AG20443 (cell line): ENCODE results near the gene MAPKAPK2.

ENCODE experiments used
- DNase-seq: peaks from one replicate; pipeline ENCODE4 v3.0.0; 2012; ENCODE audit warnings: low spot score, mixed read lengths

Gene MAPKAPK2

GRCh38 chr1:206722751-206723461 lies 38.2 kb downstream of the MAPKAPK2 start:
- DNase-seq, result no peak

GRCh38 chr1:206723462-206723804 lies 38.7 kb downstream of the MAPKAPK2 start:
- DNase-seq, result no peak

- peak; percentile 90 for DNase-seq
These were observed 39.2 kb downstream of the MAPKAPK2 start for GRCh38 chr1:206723805-206724472.

DNA sequence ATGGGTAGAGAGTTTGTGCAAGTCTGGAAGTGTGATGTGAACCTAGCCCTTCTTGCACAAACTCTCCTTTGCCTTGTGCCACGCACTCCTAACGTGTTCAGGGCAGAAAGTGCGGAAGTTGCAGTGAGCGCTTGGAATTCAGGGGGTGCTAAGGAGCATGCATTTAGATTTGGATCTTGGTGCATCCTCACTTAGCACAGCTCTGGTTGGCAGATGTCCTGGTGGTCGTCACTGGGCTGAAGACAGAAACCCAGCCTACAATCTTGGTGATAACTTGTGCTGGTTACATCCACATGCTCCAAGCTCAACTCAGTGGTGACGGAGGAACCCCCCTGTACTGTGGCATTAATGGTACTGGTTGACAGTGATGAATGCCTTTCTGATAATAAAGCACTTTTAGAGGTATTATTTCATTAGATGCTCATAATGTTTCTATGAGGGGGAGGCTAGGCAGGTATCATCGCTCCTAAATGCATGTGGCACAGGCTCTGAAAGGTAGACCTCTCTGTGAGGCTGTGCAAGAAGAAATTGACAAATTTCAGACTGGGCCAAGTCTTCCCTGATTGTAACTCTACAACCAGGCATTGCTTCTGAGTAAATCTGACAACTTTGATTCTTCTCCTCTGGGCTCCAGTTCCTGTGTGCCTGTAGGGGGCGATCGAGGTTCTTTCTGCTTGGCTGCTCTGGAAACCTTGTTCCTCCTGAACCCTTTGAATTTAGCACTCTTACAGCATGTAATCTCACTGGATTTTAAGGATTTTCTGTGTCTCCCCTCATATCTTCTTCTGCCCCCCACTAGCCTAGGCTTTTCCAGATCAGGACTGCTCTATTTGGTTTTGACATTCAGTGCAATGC lies 40.6 kb downstream of the MAPKAPK2 start:
- peak; percentile 61 for DNase-seq

GRCh38 chr1:206727981-206728696 lies 43.4 kb downstream of the MAPKAPK2 start:
- DNase-seq, result no peak

DNA sequence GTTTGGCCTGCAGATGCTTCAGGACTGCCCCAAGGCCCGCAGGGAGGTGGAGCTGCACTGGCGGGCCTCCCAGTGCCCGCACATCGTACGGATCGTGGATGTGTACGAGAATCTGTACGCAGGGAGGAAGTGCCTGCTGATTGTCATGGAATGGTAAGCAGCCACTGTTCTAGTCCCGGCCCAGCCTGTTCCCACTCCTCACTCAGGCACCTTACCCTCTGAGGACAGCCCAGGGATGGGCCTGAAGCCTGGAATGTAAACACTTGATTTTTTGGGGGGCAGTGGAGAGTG lies 43.9 kb downstream of the MAPKAPK2 start:
- no peak for DNase-seq

DNA sequence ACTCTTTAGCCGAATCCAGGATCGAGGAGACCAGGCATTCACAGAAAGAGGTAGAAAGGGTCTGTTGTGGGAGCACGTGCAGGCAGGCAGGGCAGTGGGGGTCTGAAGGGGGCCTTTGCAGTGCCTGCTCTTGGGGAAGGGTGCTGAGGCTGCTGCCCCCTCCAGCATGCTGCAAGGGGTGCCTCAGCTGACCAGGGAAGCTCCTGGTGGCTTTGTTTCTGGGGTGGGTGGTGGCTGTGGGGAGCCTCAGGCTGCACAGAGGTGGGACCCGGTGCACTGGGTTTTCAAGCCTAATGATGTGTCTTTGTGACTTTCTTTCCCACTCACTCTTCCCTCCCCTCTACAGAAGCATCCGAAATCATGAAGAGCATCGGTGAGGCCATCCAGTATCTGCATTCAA lies 44.3 kb downstream of the MAPKAPK2 start:
- DNase-seq, result no peak

DNA sequence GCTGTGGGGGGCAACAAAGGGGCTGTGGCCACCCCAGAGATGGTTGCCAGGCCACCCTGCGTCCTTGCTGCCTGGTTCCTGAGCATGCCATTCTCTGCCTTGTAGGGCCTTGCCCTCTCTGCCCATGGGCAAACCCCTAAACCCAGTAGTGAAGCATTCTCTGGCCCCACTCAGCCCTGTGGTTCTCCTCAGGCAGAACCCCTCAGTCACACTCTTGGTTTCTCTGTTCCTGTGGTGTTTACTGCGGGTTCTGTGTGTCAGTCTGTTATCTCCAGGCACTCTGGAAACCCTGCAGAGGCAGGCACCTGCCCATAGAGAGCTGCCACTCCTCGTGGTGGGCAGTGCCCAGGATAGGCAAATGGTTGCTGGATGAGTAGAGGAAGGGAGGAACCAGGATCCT lies 44.8 kb downstream of the MAPKAPK2 start:
- no peak for DNase-seq

DNA sequence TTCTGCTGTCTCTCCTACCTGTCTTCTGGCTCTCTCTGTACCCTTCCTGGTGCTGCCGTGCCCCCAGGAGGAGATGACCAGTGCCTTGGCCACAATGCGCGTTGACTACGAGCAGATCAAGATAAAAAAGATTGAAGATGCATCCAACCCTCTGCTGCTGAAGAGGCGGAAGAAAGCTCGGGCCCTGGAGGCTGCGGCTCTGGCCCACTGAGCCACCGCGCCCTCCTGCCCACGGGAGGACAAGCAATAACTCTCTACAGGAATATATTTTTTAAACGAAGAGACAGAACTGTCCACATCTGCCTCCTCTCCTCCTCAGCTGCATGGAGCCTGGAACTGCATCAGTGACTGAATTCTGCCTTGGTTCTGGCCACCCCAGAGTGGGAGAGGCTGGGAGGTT lies 47.8 kb downstream of the MAPKAPK2 start:
- no peak for DNase-seq

GRCh38 chr1:206732992-206733391 lies 48.3 kb downstream of the MAPKAPK2 start:
- DNase-seq, result no peak

DNA sequence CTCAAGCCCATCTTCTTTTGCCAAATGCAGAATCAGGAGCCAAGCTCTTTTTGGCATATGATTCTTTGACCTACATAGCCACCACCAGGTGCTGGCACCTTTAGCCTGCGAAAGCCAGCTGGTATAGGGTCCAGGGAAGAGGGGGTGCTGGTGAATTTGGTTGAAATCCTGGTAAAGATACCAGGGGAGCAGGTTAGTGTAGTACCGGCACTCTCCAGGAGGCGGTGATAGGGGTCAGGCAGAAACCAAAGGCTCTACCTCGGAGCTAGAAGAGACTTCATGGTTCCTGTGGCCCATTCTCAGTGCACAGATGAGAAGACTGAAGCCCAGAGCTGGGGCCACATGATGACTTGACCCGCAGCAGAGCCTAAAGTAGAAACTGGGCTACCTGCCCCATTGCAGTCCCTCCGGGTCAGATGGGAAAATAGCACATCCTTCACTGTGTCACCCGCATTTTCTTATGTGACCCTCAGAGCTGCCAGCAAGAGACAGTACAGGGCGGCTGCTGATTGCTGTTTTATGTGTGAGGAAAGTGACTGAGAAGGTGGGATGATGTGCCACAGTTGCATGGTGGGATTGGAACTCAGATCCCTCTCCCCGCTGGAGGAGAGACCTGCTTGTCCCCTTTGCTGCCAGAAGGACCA lies 49.9 kb downstream of the MAPKAPK2 start:
- peak; percentile 77 for DNase-seq

DNA sequence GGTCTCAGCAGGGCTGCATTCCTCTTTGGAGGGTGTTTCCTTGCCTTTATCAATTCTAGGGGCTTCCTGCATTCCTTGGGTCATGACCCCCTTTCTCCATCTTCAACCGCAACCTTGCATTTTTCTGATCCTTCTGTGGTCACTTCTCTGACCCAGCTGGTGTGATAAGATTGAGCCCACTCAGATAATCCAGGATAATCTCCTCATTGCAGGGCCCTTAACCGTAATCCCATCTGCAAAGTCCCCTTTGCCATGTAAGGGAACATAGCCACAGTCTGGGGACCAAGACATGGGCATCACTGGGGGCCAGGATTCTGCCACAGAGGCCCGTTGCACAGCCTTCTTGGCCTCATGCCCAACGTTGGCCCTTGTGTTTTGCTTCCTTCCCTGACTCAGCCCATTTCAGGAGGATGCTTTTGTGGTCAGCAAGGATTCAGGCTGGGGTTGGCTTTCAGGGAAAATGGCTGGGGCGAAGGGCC lies 50.9 kb downstream of the MAPKAPK2 start:
- no peak for DNase-seq

- DNase-seq, result no peak
These were observed 52.4 kb downstream of the MAPKAPK2 start for GRCh38 chr1:206736878-206737728.

DNA sequence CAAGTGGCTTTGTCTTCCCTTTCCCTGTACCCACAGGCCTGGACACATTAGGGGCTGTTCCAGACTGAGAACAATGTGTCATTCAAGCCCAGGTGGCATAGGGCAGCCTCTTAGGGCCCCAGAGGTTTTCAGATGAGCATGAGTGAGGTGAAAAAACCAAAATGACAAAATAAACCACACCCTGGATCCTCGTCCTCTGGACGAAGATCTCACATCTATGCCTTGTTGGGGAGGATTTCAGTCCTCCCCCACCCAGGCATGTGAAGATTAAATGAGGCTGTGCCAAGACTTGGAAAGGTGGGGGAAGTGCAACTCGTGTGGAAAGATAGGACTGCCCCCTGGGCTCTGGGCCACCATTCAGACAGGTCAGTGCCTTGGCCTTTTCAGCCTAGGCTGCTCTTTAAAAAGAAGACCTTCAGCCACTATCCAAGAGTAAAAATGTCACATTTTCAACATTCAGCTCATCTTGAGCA lies 53.1 kb downstream of the MAPKAPK2 start:
- DNase-seq, result no peak

GRCh38 chr1:206738370-206739366 lies 54.0 kb downstream of the MAPKAPK2 start:
- peak; percentile 43 for DNase-seq

- no peak for DNase-seq
These were observed 54.8 kb downstream of the MAPKAPK2 start for GRCh38 chr1:206739411-206740076.

GRCh38 chr1:206741142-206741701 lies 56.5 kb downstream of the MAPKAPK2 start:
- no peak for DNase-seq

DNA sequence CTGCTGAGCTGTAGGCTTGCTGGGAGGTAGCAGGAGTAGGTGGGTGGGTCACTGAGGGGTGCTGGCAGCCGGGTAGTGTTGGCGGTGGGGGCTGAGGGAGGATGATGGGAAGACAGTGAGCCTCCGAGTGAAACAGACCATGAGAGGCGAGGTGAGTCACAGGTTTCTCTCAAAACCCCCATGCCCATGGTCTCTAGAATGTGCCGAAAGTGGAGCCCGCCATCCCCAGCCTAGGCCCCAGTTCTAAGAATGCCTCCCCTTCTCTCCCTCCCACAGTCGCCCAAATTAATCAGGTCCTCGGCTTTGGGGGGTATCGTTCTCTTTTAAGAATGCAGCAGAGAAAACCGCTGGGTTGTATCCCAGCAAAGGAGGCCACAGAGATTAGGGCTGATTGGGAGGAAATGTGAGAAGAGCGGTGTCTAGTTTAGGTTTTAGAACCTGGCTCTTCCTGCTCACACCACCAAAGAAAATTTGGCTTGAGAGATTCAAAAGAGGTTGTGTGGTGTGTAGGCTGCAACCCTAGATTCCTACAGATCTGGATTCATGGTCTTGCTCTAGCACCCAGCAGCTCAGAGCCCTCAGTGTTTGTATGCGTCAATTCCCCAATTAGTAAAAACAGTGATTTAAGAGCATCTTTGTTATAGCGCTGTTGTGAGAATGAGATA lies 58.1 kb downstream of the MAPKAPK2 start:
- no peak for DNase-seq
